HG02571 (cell line): ENCODE results near the gene CISD3.

Source experiments
- ATAC-seq: cut with Tn5 transposase; IDR thresholded peaks from one replicate; pipeline ENCODE4 v1.9.1; 2021; ENCODE audit warnings: mild to moderate bottlenecking, moderate library complexity; ENCODE audit not compliant: unreplicated experiment

The CISD3 gene

DNA sequence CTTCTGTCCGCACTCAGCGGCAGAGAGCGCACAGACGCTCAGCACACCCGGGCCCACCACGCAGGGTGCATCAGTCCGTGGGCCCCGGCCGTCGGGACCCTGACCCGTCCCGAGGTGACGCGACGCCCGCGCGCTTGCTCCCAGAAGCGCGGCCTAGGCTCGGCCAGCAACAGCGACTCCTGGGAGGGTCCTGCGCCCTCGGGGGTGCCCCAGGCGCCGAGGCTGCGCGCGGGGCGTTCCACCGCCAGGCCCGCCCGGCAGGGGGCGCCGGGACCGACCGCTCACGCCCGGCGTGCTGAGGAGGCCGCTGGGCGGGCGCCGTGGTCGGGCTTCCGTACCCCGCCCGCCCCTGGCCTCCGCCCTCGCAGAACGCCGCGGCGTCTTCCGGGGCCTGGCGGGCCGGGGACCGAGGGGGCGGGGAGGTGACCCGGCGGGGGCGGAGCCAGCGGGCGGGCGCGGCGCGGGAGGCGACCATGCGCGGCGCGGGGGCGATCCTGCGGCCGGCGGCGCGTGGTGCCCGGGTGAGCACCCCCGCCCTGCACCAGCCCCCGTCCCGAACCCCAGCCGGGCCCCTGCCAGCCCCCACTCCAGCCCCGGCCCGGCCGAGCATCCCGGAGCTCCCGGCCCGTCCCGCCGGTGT lies at the start of gene CISD3:
Gene CISD3, plus strand, starts transcription at position 456 of the 640 bp plus-strand sequence. Its CDS starts 18 bp downstream, at position 474.
- ATAC-seq, result peak; percentile 74

- no peak for ATAC-seq
These were observed 49.0 kb upstream of the CISD3 start for GRCh38 chr17:38681096-38681495.

DNA sequence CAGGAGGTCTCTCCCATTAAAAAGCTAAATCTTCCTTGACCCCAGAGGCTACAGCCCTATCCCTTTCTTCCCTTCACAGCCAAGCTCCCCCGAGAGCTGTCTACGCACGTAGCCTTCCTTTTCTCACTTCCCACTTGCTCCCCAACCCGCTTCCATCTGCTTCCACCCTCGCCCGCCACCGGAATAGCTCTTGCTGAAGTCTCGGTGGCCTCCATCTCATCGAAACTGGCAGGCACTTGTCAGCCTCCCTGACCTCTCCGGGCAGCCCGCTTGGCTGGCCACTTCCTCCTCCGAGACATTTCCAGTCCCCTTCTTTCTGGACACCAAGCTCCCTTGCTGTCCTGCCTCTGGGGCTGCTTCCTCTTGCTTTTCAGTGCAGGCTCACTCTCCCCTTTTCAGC lies 44.6 kb upstream of the CISD3 start:
- no peak for ATAC-seq

- no peak for ATAC-seq
These were observed 42.9 kb upstream of the CISD3 start for GRCh38 chr17:38687286-38687685.

- no peak for ATAC-seq
These were observed 39.8 kb upstream of the CISD3 start for GRCh38 chr17:38690386-38690785.

DNA sequence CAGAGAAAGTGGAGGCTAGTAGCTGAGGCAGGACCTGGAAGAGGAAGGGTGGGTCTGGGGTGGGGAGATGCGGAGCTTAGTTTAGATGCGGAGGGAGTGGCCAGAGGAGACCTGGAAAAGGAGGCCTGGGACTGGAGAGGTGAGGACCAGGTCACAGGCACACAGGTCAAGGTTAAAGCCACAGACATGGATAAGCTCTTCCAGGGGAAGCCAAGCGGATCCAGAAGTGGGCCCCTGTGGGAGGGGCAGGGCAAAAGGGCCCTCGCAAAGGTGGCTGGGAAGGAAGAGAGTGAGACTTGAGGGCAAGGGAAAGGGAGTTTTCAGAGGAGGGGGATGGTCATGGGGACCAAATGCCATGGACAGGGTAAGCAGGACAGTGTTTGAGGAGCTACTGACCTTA lies 39.0 kb upstream of the CISD3 start:
- ATAC-seq, result no peak

DNA sequence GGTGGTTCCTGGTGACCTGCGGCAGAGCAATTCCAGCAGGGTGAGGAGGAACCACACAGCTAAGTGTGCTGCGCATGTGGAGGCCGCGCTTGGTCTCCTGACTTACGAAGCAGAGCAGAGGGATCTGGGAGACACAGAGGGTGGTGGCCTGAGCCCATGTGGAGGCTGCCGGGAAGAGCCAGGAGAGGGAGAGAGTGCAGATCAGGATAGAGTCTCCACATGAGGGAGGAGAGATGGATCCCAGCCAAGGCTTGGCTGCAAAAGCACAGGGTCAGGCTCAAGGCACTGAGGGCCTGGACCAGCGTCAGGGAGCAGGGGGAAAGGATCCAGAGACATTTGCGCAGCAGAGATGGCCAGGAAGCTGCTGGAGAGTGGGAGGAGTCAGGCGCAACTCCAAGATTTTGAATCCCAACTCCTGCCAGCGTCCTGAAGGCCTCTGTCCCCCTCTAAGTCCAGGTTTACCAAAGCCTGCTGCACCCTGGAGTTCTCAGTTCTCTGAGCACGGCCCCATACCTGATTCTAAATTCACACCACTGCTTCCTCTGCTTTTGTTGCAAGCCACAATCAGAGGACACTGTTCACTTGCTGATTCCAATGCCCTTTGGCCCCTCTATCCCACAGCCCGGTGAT lies 36.3 kb upstream of the CISD3 start:
- ATAC-seq, result no peak

GRCh38 chr17:38697061-38697820 lies 32.9 kb upstream of the CISD3 start:
- no peak for ATAC-seq

DNA sequence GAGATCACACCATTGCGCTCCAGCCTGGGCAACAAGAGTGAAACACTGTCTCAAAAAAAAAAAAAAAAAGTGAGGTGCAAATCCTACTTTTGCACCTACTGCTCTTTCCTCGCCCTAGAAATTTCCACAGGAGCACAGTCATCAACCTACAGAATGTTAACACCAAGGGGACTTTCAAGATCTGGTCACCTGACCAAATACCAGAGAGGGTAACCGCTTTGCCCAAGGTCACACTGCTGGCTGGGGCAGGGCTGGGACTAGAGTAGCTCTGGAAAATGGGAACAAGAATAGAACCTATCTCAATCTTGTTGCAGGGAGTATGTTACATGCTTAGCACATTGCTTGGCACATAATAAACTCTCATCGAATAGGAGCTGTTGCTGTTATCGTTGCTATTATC lies 31.4 kb upstream of the CISD3 start:
- ATAC-seq, result no peak

DNA sequence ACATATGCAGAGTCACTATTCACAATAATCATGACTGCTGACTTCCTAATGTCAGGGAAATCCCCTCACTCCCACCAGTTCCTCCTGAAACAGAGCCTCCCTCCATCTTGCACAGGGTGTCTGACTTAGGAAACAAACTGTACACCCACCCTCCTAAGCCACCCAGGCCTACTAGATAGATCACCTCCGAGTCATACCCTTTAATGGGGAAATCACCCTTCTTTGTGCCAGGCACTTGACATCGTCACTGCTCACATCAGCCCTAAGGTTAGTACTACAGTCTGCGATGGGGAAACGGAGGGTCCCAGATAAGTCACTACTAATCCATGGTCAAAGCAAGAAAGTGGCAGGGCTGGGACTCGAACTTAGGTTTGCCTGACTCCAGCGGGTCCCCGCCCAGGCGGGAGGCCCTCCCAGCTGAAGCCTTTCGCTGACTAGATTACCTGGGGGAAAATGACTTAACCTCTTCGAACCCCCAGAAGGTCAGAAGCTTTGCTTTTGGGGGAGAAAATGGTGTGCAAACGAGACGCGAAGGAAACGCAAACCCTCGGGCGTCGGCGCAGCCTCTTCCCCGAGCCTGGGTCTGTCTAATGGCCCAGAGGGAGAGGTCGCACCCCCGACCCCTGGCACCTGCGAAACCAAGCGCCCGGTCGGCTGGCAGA lies 28.5 kb upstream of the CISD3 start:
- no peak for ATAC-seq

DNA sequence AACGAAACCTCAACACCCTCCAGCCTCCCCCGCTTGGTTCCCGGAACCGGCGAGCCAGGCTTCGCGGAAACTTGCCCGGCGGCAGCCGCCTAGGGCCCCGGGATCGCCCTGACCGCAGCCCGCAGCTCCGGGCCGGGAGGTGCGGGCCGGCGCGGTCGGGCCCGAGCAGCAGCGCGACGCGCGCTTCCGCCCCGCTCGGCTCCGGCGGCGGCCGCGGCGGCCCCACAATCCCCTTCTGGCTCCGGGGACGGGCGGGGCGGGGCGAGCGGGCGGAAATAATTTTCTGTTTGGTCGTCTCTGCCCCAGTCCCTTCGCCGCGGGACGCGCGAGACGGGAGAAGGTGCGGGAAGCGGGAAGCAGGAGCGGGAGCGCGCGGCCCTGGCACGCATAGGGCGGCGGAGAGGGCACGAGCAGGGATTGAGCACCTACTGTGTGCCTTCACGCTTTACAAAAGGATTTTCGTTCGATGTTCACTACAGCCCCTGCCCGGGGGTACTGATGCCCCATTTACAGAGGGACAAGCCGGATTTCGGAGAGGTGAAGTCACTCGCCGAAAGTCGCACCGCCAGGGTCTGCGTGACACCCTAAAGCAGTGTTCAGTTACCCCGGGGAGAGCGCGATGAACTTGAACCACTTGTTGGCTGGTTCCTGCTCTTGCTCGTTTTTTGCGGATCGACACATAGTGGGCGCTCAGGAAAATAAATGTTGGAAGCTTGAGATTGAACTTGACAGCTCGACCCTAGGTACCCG lies 27.8 kb upstream of the CISD3 start:
- ATAC-seq, result no peak

- ATAC-seq, result no peak
These were observed 27.0 kb upstream of the CISD3 start for GRCh38 chr17:38702916-38703741.

DNA sequence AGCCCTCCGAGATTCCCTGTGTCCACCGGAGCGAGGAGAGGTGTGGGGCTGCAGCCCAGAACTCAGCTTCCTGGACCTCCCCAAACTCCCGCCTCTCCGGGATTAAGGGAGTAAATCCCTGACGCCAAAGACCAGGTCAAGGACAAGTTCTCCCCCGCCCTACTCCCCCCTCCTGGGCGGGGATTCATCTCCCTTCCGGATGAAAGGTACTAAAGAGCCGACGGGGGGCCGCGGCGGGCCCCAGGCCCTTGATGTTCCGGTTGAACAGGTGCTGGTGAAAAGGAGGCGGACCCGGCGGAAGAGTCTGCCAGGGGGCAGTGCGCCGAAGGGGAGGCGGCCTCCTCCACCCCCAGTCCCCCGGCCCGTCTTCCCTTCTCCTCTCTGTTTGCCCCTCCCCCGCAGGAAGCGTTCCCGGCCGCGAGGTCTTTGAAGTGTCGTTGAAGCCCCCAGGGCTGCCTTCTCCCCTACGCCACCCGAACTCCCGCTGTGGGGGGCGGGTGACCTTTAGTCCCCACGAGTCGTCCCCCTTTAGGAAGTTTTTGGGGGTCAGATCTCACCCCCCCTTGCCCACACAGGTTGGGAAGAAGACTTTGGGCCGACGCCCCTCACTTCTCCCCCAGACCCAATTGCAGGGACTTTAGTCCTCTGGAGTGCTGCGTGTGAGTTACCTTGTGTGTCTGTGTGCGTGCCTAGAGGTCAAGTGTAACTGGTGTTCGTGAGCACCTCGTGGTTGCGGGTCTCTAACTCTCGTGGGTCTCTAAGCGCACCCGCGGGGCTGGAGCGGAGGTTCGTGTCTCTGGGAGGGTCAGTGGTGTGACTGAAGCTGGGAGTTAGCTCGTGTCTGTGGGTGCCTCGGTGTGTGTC lies 26.2 kb upstream of the CISD3 start:
- ATAC-seq, result no peak

DNA sequence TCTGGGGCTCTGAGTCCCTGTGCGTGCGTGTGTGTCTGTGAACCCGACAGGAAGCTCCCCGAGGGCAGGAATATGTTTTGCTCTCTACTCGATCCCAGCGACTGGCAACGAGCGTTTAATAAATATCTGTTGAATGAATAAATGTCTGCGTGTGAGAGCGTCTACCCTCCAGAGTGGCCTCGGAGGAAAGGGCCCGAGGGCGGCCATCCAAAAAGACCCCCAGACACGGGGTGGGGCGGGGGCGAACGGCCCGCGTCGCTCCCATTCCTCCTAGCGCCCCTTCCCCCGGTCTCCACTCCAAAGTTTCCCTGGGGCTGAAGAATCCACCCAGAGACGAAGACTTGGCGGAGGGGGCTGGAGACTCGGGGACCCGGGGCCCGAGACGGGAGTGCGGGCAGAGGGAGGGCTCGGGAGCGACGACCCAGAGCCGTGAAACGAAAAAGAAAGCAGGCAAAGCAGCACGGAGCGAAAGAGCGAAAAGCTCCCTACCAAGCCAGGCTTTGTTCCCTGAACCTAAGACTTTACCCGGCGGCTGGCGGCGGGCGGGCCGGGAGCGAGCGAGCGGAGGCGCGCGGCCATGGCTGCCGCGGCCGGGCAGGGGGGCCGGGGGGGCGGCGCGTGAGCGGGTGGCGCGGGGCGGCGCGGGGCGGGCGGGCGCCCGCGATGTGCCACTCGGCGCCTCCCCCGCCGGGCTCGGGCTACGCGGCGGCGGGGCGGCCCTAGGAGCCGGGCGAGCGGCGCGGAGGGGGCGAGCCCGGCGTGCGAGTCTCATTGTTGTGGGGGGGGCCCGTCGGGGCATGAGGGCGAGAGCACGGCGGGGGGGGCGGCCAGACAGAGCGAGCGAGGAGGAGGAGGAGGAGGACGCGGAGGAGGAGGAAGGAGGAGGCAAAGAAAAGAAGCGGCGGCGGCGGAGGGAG lies 25.3 kb upstream of the CISD3 start, which contains the start of gene MLLT6:
Gene MLLT6, plus strand, starts transcription at position 668 of the 917 bp plus-strand sequence. CDS start 360 bp downstream, outside the sequence.
- no peak for ATAC-seq

- no peak for ATAC-seq
These were observed 24.7 kb upstream of the CISD3 start for GRCh38 chr17:38705523-38705802.

- ATAC-seq, result no peak
These were observed 24.2 kb upstream of the CISD3 start for GRCh38 chr17:38705803-38706504.

DNA sequence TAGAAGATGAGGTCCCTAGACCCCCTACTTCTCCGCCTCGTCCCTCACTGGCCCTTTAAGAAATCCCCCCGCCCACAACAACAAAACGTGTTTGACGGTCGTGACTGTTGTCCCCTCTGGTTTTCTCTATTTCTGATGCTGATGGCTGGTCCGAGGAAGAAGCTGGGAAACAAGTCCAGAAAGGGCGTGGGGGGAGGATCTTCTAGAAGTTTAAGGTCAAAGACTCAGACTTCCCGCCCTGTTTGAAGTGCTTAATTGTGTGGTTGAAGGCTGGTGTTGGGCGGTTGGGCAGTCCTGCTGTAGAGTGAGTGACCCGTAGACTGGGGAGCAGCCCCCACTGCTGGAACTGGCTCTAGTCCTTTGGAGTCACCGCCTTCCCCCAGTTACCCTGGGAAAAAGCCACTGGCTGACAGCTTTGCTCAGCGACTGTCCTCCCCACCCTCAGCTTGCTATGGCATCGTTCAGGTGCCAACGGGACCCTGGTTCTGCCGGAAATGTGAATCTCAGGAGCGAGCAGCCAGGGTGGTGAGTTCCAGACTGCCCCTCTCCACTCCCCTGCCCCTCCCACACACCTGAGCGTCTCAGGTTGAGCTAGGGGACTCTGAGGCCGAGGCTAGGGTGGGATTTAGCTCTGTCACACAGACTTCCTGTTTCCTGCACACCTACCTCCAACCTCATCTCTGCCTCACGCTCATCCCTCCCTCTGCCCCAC lies 23.5 kb upstream of the CISD3 start:
- ATAC-seq, result no peak
